NOMO-1 treated with DMSO at 0.1 percent for 48 hours (cell line): ENCODE data around the gene XPNPEP3.

Experiments used
- DNase-seq: peaks from one replicate; lab custom pipeline; 2025; ENCODE audit not compliant: unreplicated experiment; lab: John Stamatoyannopoulos, UW

The XPNPEP3 gene

GRCh38 chr22:40928657-40929056, 71.7 kb downstream of the XPNPEP3 start:
- no peak for DNase-seq

DNA sequence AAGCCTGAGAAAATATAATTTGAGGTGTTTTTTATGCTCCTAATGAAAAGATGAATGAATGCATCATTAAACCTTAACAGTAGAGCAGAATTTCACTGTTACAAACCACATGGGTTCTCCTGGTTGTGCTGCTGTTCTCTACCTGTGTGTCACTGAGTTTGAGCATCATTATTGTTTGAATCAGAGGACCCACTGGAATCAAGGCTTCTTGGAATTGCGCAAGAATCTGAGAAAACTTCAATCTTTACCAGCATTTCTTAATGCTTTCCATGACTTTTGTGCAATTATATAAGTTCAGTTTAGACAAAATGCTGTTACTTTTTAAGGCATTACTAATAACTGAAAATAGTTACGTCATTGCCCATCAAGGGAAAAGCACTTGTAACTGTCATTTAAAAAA, 75.4 kb downstream of the XPNPEP3 start:
- DNase-seq = no peak

DNA sequence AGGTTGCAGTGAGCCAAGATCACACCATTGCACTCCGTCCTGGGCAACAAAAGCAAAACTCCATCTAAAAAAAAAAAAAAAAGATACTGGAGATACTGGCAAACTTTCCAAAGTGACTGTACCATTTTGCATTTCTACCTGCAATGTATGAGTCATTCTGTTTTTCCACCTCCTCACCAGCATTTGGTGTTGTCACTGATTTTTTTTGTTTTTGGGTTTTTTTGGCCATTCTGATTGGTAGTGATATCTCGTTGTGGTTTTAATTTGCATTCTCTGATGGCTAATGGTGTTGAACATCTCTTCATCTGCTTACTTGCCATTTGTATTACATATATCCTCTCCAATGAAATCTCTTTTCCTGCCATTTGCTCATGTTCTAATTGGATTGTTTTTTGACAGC, 82.3 kb downstream of the XPNPEP3 start:
- DNase-seq = no peak

- peak; percentile 98 for DNase-seq
These were observed 94.2 kb downstream of the XPNPEP3 start, which contains the start of gene RBX1 for GRCh38 chr22:40950962-40951794. RBX1 (plus strand) TSS chr22:40951378; CDS start chr22:40951399, 21 bp downstream.

DNA sequence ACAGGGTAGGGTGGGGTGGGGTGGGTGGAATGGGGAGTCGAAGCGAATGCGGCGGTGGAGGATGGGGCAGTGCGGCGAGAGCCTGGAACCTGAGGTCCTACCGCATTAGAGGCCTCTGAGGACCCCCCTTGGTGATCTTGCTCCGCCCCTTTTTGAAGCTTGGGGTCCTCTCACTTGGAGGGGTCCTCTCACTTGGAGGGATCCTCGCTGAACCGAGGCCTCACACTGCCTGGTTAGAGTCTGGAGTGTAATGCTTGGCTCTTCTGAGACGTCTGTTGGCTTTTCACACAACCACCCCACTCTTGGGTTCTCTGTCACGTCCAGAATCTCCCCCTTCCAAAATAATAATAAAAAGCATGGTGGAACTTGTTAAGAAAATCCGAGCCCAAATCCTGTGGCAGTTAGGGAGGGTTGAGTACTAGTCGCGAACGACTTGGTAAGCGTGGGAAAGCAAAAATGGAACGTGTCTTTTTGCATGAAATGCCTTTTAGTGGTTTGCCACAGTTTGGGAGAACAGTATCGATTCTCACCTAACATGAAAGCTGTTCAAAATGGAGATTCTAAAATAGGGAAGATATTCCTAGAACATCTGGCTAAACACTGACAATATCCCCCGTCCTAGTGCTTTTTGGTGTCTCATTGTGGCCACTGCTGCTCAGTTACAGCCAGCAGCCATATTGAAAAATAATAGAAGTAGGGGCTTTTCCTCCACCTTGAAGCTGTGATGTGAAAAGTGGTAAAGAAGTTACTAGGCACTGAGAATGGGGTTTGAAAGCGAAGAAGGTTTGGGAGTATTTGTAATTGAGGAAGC, 95.1 kb downstream of the XPNPEP3 start:
- DNase-seq = no peak

DNA sequence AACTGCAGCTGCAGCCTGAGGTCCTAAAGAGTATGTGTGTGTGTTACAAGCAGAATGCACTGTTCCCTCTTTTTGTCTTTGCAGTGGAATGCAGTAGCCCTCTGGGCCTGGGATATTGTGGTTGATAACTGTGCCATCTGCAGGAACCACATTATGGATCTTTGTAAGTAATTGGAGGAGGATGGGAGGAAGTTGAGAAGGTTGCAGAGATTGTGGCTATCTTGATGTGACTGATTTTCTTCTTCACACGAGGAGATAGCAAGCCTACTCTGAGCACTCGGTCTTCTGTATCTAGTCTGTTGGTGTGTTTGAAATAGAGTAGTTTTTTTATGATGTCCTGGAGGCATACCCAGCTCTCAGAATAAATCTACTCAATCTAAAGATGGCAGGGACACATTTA, 96.5 kb downstream of the XPNPEP3 start:
- DNase-seq = no peak

DNA sequence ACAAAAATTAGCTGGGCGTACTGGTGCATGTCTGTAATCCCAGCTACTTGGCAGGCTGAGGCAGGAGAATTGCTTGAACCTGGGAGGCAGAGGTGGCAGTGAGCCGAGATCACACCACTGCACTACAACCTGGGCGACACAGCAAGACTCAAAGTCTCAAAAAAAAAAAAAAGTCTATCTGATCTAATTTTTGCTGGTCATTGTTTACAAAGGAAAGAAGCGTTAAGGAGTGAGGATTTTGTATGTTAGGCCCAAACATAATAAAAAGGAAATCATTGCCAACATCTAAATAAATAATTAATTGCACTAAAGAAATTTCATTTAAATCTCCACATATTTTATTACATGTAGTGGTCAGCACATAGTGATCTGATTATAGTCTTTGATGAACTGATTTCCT, 97.2 kb downstream of the XPNPEP3 start:
- DNase-seq = no peak

DNA sequence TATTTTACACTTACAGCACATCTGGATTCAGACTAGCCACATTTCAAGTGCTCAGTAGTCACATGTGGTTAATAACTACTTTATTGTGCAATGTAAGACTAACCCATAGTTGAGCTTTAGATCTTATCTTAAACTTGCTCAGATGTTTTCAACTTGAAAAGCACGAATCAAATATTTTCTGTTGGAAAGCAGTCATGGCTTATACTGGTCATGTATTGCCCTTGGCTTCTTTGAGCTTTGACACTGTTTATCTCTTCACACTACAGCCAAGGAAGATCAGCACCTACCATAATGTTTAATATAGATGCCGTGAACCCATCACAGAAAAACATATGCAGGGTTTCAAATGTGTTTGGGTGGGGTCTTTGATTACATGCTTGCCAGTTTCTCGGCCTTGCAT, 98.6 kb downstream of the XPNPEP3 start:
- no peak for DNase-seq

- no peak for DNase-seq
These were observed 100.7 kb downstream of the XPNPEP3 start for GRCh38 chr22:40957601-40958000.

- DNase-seq = no peak
These were observed 101.4 kb downstream of the XPNPEP3 start for GRCh38 chr22:40958299-40958698.

GRCh38 chr22:40960145-40960544, 103.2 kb downstream of the XPNPEP3 start:
- no peak for DNase-seq

DNA sequence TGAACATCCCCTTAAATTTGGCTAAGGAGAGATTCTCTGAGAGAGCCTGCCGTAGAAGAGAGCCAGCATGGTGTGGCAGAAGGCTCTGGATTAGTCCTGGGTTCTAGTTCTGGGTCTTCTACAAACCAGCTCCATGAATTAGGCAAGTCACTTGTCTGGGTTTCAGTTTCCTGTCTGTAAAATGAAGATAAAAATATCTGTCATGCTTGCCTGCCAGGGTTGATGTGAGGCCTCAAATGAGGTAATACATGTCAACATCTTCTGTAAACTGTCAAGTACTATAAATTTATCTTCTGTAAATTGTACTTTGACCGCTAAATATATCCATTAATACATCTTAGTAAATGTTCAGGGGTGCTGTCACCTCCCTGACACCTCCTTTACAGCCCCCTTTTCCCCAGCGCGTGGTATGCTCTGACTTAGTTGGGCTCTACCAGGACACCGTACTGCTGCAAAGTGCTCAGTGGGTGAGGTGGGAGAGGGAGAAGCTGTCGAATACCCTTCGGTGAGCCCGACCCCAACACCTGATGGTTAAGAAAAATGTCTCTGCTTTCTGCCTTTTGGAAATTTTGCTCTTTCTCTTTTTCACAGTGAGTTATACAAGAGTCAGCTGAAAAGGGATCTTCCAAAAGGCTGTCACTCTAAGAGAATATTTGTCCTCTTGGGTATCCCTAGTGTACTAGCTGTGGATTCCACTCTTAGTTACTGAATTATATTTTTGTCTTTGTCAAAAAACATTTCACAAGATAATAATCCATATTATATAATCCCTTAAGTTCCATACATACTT, 109.2 kb downstream of the XPNPEP3 start:
- DNase-seq = peak; percentile 85

DNA sequence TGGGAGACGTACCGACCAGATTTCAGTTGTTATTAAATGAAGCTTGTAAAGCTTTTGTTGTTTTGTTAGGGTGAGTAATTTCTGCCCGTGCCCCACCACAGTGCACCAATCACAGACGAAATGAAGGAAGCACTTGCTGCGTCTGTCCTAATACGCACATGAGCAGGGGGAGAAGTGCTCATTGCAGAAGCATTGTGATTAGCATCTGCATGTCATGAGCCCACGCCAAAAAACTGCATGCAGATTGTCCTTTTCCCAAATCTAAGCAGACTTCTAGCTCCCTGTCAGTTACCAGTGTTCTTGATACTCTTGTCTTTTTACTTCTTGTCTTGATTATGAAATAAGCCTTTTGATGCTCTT, 109.8 kb downstream of the XPNPEP3 start:
- DNase-seq = peak; percentile 58

GRCh38 chr22:40967111-40967760, 110.3 kb downstream of the XPNPEP3 start:
- DNase-seq = no peak

DNA sequence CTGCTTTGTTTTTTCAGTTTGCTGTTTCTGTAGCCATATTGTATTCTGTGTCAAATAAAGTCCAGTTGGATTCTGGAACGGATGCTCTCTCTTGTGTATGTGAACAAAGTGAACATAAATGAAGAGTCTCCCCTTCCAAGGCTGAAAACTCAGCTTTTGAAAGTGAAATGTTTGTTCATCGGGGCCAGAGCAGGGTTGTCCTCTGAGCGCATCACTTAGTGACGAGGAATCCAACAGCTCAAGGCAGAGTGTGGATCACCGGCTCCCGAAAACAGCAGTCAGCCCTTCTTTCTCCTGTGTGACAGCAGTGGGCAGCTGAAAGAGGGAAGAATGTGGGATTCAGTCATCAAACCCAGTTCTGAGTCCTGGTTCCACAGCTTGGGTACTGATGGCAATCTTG, 115.6 kb downstream of the XPNPEP3 start:
- DNase-seq = no peak

- no peak for DNase-seq
These were observed 116.2 kb downstream of the XPNPEP3 start for GRCh38 chr22:40973144-40973543.

DNA sequence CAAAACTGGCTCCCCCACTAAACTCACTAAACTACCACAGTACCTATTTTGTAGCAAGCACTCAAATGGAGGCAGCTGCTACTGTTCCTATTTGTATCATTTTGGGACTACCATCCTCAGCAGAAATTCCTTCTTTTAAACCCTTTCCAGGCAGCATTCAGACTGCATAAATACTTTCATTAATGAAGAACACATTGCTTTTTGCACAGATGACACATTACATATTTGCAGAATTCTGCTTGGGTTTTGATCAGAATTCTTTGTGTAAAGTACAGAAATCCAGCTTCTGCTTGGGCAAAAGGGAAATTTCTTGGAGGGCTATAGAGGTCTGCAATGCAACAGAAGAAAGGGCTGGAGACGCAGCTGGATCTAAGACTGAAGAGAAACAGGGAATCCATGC, 118.4 kb downstream of the XPNPEP3 start:
- DNase-seq = no peak

DNA sequence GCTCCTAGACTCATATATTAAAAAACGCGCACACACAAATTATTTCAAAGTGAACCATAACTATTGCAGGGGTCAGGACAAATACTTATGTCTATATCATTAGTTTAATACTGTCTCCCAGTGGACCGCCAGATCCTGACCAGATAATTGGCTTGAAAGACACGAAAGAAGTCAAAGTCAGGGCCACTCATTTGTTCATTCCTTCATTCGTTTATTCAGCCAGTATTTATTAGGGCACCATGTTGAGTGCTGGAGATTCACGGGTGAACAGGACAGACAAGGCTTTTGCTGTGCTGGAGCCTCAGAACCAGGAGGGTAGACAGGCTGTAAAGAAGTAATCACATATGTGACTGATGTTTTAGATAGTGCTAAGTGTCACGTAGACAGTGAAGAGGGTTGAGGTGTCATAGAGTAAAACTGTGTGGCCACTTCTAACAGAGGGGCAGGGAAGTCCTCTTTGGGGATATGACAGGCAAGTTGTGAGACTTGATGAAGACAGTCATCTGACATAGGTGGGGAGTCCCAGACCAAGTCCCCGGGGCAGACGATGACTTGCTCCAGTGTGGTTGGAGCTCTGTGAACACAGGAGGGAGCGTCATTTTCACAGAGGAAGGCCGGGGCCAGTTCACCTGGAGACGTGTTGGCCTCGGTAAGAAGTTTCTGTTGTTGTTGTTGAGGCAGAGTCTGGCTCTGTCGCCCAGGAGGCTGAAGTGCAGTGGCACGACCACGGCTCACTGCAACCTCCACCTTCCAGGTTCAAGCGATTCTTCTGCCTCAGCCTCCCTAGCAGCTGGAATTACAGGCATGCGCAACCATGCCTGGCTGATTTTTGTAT, 120.1 kb downstream of the XPNPEP3 start:
- no peak for DNase-seq

- no peak for DNase-seq
These were observed 122.2 kb downstream of the XPNPEP3 start for GRCh38 chr22:40979198-40979597.

DNA sequence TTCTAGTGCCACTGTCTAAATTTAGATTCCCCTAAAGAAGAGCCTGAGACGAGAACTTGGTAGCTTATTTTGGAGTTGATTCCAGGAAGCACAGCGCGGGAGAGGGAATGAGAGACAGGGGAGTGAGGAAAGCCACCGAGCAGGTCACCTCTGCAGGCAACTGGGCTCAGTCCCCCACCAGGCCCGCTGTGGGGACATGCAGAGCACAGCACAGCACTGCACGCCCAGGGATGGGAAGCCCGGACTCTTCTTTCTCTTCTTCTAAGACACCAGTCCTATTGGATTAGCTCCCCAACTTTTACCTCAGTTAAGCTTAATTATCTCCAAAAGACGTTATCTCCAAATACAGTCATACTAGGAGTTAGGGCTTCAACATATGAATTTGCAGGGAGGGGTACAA, 122.9 kb downstream of the XPNPEP3 start:
- DNase-seq = no peak
